Activated T-helper 9 cell treated with anti-CD3 and anti-CD28 coated beads, Interleukin-2, amount 50 U/mL, for 16 hours (primary cell): Measurements from ENCODE around the gene ZBTB32.
"Not testable (repeated sequence)": the region's sequence is repeated elsewhere in the genome, so short reads cannot be mapped to it uniquely, and the experiment has no call there.

ENCODE experiments used
- DNase-seq: peaks from one replicate; pipeline ENCODE4 v3.0.0-alpha.2; 2020; ENCODE audit warnings: low read depth

Gene ZBTB32

GRCh38 chr19:35720648-35721047 lies 16.3 kb downstream of the ZBTB32 start:
- DNase-seq, result no peak

- no peak for DNase-seq
These were observed 17.0 kb downstream of the ZBTB32 start for GRCh38 chr19:35721374-35721773.

GRCh38 chr19:35722461-35722860 lies 18.1 kb downstream of the ZBTB32 start:
- DNase-seq, result no peak

GRCh38 chr19:35722897-35723296 lies 18.5 kb downstream of the ZBTB32 start:
- no peak for DNase-seq

- DNase-seq, result no peak
These were observed 19.3 kb downstream of the ZBTB32 start for GRCh38 chr19:35723671-35724070.

- not testable (repeated sequence) for DNase-seq
These were observed 19.8 kb downstream of the ZBTB32 start for GRCh38 chr19:35724132-35724531.

- no peak for DNase-seq
These were observed 20.2 kb downstream of the ZBTB32 start for GRCh38 chr19:35724560-35724959.

GRCh38 chr19:35725216-35725861 lies 21.0 kb downstream of the ZBTB32 start:
- DNase-seq, result no peak

- no peak for DNase-seq
These were observed 22.9 kb downstream of the ZBTB32 start for GRCh38 chr19:35727053-35727955.

GRCh38 chr19:35727956-35728706 lies 23.8 kb downstream of the ZBTB32 start:
- no peak for DNase-seq

- no peak for DNase-seq
These were observed 24.7 kb downstream of the ZBTB32 start for GRCh38 chr19:35729021-35729420.

- DNase-seq, result no peak
These were observed 25.4 kb downstream of the ZBTB32 start for GRCh38 chr19:35729763-35730162.

GRCh38 chr19:35730326-35730725 lies 26.0 kb downstream of the ZBTB32 start:
- DNase-seq, result no peak

- no peak for DNase-seq
These were observed 27.0 kb downstream of the ZBTB32 start for GRCh38 chr19:35731353-35731752.

- no peak for DNase-seq
These were observed 27.5 kb downstream of the ZBTB32 start for GRCh38 chr19:35731779-35732405.

- DNase-seq, result no peak
These were observed 28.3 kb downstream of the ZBTB32 start for GRCh38 chr19:35732540-35733179.

- DNase-seq, result no peak
These were observed 29.1 kb downstream of the ZBTB32 start for GRCh38 chr19:35733180-35734125.

- no peak for DNase-seq
These were observed 29.9 kb downstream of the ZBTB32 start for GRCh38 chr19:35734273-35734672.

- no peak for DNase-seq
These were observed 30.5 kb downstream of the ZBTB32 start for GRCh38 chr19:35734889-35735288.
